ENCODE results near the gene PLPP7. TPM values are rescaled to one million over a fixed set of nuclear protein-coding genes. Genes with fewer than 3 reads are reported as not detected.
"Not testable (repeated sequence)": the region's sequence is repeated elsewhere in the genome, so short reads cannot be mapped to it uniquely, and the experiment has no call there.

Gene PLPP7
- total RNA-seq, 2 experiments from 2014 or later = 0.11 to 0.16 TPM

DNA sequence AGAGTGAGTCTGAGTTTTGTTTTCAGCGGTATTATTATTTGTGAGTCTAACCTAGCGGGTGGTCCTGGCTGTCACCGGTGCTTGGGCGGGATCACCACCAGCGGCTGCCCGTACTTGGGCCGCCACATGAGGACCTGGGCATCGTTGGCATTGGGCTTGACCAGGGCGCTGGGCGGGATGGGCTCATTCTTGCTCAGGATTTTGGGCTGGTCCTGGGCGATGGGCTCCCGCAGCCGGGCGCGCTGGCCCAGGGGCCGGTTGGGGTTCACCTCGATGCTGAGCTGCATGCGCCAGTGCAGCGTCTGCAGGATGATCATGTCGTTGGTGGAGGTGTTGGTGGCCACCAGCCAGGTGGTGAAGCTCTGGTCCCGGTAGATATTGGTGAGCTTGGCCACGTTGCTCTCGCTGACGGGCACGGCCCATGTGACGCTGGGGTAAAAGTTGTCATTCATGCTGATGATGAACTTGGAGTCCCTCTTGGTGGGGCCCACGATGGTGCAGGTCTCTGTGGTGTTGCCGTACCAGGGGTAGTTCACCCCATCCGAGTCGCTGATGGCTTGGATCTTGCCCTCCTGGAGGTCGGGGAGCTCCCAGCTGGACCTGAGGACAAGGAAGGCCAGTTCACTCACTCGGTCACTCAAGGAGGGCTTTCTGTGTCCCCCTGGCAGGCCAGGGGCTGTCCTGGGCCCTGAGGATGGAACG is 28.6 kb upstream of the PLPP7 start:
- no peak overlapping the region for H2AFZ ChIP-seq (ENCODE audit: low read length)
- no peak overlapping the region for H3K4me3 ChIP-seq (ENCODE audit: low read depth, low read length, poor library complexity, severe bottlenecking)
- no peaks in the 10 kb centered on the region for H3K9me3 ChIP-seq (ENCODE audit: low read length)
- H3K79me2 ChIP-seq (ENCODE audit: insufficient read depth, low read depth, low read length) = peaks cover 41% of the 10 kb centered on the region
- BruUV-seq (replicated peaks) = no TSS peak
- peaks cover 70% of the 10 kb centered on the region for H3K36me3 ChIP-seq (ENCODE audit: insufficient read depth, low read length)
- intact Hi-C loops (cut with micrococcal nuclease; ENCODE audit: unreplicated experiment) = no loop called here
- no peak overlapping the region for H3K27ac ChIP-seq (ENCODE audit: low read depth, low read length, poor library complexity, severe bottlenecking)
- no peak overlapping the region for H3K4me2 ChIP-seq (ENCODE audit: low read length)
- no peaks in the 10 kb centered on the region for H4K20me1 ChIP-seq (ENCODE audit: insufficient read depth, low read length)
- CTCF ChIA-PET (ENCODE audit: unreplicated experiment) = interaction anchor here (0.6 to 0.7 kb wide), 2 partner anchors 13 to 1844 kb away, joined by 3 to 4 read pairs; no protein-coding TSS in a partner anchor
- peaks cover 62% of the 10 kb centered on the region for H3K4me1 ChIP-seq (ENCODE audit: insufficient read depth, low read length, poor library complexity, severe bottlenecking)
- no peak for TF ChIP-seq EZH2phosphoT487 (IDR thresholded peaks at IDR 0.05; ENCODE audit: borderline replicate concordance, low read depth, low read length)
- no peak for TF ChIP-seq CTCF (conservative IDR thresholded peaks at IDR 0.05; ENCODE audit: low read length)
- POLR2A ChIA-PET = no interaction called here
- DNase-seq (ENCODE audit: low spot score) = no peak
- no peaks in the 10 kb centered on the region for H3K9me2 ChIP-seq (ENCODE audit: insufficient read depth, low read length)

DNA sequence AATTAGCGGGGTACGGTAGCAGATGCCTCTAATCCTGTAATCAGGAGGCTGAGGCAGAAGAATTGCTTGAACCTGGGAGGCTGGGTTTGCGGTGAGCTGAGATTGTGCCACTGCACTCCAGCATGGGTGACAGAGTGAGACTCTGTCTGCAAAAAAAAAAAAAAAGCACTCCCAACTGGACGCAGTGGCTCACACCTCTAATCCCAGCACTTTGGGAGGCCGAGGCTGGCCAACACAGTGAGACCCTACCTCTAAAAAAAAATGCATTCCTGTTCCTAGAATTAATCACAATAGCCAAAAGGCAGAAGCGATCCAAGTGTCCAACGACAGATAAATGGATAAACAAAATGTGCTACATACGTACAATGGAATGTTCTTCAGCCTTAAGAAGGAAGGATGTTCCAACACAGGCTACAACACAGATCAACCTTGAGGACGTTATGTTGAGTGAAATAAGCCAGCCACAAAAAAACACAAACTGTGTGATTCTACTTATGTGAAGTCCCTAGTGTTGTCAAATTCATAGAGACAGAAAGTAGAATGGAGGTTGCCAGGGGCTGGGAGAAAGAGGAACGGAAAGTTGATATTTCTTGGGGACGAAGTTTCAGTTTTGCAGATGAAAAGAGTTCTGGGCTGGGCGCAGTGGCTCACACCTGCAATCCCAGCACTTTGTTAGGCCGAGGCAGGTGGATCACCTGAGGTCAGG is 27.0 kb upstream of the PLPP7 start:
- intact Hi-C loops (cut with micrococcal nuclease; ENCODE audit: unreplicated experiment) = no loop called here
- no TSS peak for BruUV-seq (replicated peaks)
- Histone ChIP-seq H3K79me2 (ENCODE audit: insufficient read depth, low read depth, low read length) (peaks cover 57% of the 10 kb centered on the region), H3K4me1 (ENCODE audit: insufficient read depth, low read length, poor library complexity, severe bottlenecking) (peaks cover 64% of the 10 kb centered on the region), H2AFZ (ENCODE audit: low read length) (no peak overlapping the region), H3K9me3 (ENCODE audit: low read length) (no peaks in the 10 kb centered on the region), H3K4me2 (ENCODE audit: low read length) (peak overlapping the region; percentile 54), H4K20me1 (ENCODE audit: insufficient read depth, low read length) (no peaks in the 10 kb centered on the region), H3K27ac (ENCODE audit: low read depth, low read length, poor library complexity, severe bottlenecking) (peak overlapping the region; percentile 87), H3K9me2 (ENCODE audit: insufficient read depth, low read length) (no peaks in the 10 kb centered on the region), H3K36me3 (ENCODE audit: insufficient read depth, low read length) (peaks cover 77% of the 10 kb centered on the region), H3K4me3 (ENCODE audit: low read depth, low read length, poor library complexity, severe bottlenecking) (peak overlapping the region; percentile 19)
- POLR2A ChIA-PET = interaction anchor here (1.8 kb wide), 1 partner anchor 10 kb away, joined by 5 read pairs; no protein-coding TSS in a partner anchor
- peak; percentile 79 for DNase-seq (ENCODE audit: low spot score)
- CTCF ChIA-PET (ENCODE audit: unreplicated experiment) = no interaction called here
- no peak for TF ChIP-seq CTCF (conservative IDR thresholded peaks at IDR 0.05; ENCODE audit: low read length)
- no peak for TF ChIP-seq EZH2phosphoT487 (IDR thresholded peaks at IDR 0.05; ENCODE audit: borderline replicate concordance, low read depth, low read length)

- CTCF ChIA-PET (ENCODE audit: unreplicated experiment); BruUV-seq (replicated peaks); intact Hi-C loops (cut with micrococcal nuclease; ENCODE audit: unreplicated experiment); H3K9me2 ChIP-seq (ENCODE audit: insufficient read depth, low read length); H3K9me3 ChIP-seq (ENCODE audit: low read length); DNase-seq (ENCODE audit: low spot score); H4K20me1 ChIP-seq (ENCODE audit: insufficient read depth, low read length); H2AFZ ChIP-seq (ENCODE audit: low read length): not testable (repeated sequence)
- Histone ChIP-seq H3K36me3 (ENCODE audit: insufficient read depth, low read length) (peaks cover 72% of the 10 kb centered on the region), H3K79me2 (ENCODE audit: insufficient read depth, low read depth, low read length) (peaks cover 62% of the 10 kb centered on the region), H3K4me3 (ENCODE audit: low read depth, low read length, poor library complexity, severe bottlenecking) (peak overlapping the region; percentile 27), H3K27ac (ENCODE audit: low read depth, low read length, poor library complexity, severe bottlenecking) (peak overlapping the region; percentile 87), H3K4me1 (ENCODE audit: insufficient read depth, low read length, poor library complexity, severe bottlenecking) (peaks cover 66% of the 10 kb centered on the region), H3K4me2 (ENCODE audit: low read length) (peak overlapping the region; percentile 54; the same call in 1 of the 2 replicates)
- POLR2A ChIA-PET = interaction anchor here (0.7 to 1.8 kb wide), 3 partner anchors 8 to 14 kb away, joined by 4 to 6 read pairs (median 5); no protein-coding TSS in a partner anchor
These were observed 26.5 kb upstream of the PLPP7 start for GRCh38 chr9:131263033-131263343.
